Vagina (tissue), 2 donors: Measurements from ENCODE around the gene OR2A14.
A peak's percentile ranks its signal among the peaks of the same experiment; 100 is the strongest.

Experiments
- POLR2A ChIP-seq, 2 donors: fragments of 450-650 bp; IDR thresholded peaks; one replicate each; pipeline ENCODE4 v1.6.1; 2017; ENCODE audit warnings: antibody characterized with exemption in 2 of 2, mild to moderate bottlenecking in 2 of 2, moderate library complexity in 2 of 2
- POLR2AphosphoS5 ChIP-seq, 2 donors: sonication (generic); formaldehyde crosslinking; IDR thresholded peaks; one replicate each; pipeline ENCODE4 v1.9.0; 2017; ENCODE audit warnings: antibody characterized with exemption in 2 of 2, mild to moderate bottlenecking in 2 of 2, low read depth in 1 of 2; ENCODE audit not compliant: insufficient read depth in 1 of 2
- TF ChIP-seq, protein P1 (sequence below), 3 experiments: fragments of 450-650 bp in 2 of 3; fragments of 200-600 bp in 1 of 3; sonication (generic) in 1 of 3; IDR thresholded peaks; one replicate each; pipeline ENCODE4 v1.5.1; 2017 to 2019; ENCODE audit warnings: antibody characterized with exemption in 3 of 3, mild to moderate bottlenecking in 2 of 3, moderate library complexity in 2 of 3

DNA sequence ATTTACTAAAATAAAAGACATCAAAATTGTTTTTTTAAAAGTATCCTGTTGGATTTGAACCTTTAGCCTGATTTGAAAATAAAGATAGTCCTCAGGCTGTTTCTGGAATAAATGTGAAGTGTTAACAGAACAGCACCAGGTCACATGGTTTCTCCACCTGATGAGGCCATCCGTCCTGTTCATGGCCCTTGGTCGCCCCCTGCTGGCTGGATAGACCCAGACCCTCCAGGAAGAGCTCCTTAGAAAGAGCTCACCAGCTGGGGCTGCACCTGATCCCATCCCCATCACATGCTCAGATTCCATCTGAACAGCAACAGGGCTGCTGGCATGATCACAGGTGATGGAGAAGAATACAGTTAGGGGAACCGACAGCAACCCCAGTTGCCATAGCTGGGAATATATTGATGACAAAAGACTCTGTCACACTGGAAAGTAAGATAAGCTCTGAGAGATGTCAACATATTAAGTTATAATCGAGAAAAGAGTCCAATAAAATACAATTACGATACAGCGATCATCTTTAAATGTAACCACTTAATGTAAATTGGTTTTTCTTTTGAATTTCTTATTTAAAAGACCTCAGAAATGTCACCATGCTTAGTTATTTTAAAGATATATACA, 4.8 kb downstream of the OR2A14 start:
- TF ChIP-seq POLR2A (IDR thresholded peaks at IDR 0.05) (no peak), POLR2AphosphoS5 (IDR thresholded peaks at IDR 0.05; ENCODE audit: insufficient read depth in 1 of 2, low read depth in 1 of 2) (no peak)
- TF ChIP-seq, protein P1, sequence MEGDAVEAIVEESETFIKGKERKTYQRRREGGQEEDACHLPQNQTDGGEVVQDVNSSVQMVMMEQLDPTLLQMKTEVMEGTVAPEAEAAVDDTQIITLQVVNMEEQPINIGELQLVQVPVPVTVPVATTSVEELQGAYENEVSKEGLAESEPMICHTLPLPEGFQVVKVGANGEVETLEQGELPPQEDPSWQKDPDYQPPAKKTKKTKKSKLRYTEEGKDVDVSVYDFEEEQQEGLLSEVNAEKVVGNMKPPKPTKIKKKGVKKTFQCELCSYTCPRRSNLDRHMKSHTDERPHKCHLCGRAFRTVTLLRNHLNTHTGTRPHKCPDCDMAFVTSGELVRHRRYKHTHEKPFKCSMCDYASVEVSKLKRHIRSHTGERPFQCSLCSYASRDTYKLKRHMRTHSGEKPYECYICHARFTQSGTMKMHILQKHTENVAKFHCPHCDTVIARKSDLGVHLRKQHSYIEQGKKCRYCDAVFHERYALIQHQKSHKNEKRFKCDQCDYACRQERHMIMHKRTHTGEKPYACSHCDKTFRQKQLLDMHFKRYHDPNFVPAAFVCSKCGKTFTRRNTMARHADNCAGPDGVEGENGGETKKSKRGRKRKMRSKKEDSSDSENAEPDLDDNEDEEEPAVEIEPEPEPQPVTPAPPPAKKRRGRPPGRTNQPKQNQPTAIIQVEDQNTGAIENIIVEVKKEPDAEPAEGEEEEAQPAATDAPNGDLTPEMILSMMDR (IDR thresholded peaks at IDR 0.05), result peak; percentile 67 to 80 (median 67)
